ENCODE measurements around the gene SYP.

SYP gene

DNA sequence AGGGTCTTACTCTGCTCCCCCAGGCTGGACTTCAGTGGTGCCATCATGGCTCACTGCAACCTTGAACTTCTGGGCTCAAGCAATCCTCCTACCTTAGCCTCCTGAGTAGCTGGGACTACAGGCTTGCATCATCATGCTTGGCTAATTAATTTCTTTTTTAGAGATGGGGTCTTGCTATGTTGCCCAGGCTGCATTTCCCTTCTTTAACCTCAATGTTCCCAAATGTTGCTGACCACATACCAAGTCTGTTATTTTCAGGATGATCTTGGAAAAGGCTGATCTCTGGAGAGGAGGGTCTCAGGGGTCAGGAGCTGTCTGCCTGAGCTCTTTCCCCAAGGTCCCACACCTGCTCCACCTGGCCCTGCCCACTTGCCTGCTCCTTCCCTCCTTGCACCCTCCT, 20.1 kb upstream of the SYP start:
- no peak for DNase-seq (ENCODE audit: low read depth in 3 of 3)

- DNase-seq (ENCODE audit: low read depth in 3 of 3), result no peak
These were observed 15.1 kb upstream of the SYP start for GRCh38 chrX:49214996-49215526.

DNA sequence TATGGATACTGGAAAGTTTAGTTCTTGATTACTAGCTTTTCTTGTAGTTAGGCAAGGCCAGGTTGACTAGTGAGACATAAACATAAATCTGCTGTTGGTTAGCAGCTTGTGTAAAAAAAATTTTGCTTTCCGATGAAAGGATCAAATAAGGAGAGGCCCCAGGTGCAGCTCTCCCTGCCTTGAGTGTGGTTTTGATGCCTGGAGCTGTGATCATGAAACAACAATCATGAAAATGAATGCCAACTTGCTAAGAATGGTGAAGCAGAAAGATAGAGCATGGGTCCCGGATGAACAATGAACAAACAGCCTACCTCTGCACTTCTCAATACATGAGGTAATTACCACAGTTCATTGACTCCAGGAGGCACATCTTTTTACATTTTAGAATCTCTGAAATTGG, 14.4 kb upstream of the SYP start:
- no peak for DNase-seq (ENCODE audit: low read depth in 3 of 3)

GRCh38 chrX:49212861-49213260, 12.9 kb upstream of the SYP start:
- no peak for DNase-seq (ENCODE audit: low read depth in 3 of 3)

DNA sequence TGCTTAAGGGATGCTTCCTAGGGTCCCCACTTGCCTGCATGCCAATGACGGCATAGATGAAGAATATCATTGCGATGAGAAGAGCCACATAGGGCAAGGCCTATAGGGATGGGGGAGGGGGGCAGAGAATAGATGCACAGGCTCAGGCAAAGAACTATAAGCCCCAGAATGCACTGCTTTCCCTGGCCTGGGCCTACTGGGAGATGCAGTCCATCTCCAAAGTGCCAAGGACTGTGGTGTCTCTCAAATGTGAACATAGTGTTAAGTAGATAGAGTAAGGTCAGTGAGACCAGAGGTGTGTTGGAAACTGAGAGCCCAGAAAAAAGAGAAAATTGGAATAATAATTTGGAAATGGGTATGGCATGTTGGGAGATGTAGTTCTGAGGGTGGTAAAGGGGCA, 12.2 kb upstream of the SYP start:
- no peak for DNase-seq (ENCODE audit: low read depth in 3 of 3)

DNA sequence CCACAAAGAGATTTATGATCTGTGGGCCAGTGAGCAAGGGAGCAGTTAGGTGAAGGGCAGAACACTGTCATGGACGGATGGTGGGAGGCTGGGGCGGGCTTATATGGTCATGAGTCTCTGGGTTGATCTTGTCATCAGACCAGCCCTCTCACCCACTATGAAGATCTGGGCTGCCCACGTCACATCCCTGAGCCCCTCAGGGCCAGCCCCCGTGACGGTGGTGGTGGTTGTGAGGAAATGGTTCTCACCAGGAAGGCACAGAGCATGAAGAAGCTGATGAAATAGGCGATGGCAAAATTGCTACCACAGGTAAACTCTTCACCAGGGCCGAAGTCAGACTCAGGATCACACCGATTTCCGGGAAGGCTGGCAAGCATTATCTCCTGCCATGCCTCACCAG, 11.1 kb upstream of the SYP start:
- no peak for DNase-seq (ENCODE audit: low read depth in 3 of 3)

DNA sequence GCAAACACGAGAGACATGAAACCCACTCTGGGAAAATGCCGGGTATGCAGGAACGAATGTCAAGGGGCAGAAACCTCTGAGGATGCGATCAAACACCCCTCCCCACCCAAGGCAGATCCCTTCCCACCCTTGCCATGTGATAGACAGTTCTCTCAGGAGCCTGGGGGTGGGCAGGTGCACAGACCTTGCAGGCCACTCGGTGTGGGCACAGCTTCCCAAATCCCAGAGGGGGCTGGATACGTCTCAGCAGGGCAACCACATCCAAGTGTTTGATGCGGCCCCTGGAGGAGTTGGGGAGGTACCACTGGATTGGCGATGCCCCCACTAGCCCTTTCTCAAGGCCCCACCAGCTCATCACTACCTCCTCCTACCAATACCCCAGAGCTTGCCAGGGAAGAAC, 10.4 kb upstream of the SYP start:
- DNase-seq (ENCODE audit: low read depth in 3 of 3), result no peak

DNA sequence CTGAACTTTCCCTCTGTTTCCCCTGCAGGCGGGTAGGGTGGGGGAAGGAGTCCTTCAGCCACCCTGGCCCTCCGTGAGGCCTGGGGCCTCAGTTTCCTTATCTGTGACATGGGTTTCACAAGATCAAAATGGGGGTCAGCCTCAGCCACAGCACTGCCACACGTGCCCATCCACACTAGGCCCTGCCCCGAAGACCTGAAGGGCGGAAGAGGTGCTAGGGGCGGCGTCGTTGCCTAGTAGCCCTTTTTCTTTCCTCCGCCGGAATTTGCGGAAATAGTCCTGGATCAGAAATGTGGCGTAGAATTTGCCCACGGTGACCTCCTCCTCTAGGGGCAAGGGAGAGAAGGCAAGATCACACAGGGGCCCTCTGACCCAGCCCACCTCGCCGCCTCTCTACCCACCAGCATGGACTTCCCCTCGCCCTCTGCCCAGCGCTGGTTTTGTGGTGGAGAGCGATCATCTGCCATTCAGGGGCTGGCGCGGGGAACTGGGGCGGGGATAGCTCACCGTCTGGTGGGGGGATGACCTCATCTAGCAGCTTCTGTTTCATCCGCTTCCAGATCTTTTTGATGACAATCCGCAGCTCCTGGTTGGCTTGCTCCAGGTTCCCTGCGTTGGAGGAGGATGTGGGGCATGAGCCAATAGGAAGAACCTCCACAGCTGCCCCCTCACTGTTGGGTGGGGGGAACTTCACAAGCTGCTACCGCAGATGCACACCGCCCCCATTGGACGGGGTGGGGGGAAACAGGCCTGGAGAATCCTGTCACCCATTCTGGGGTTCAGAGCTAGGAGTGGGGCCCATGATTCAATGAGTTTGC, 9.7 kb upstream of the SYP start:
- DNase-seq (ENCODE audit: low read depth in 3 of 3), result no peak

- DNase-seq (ENCODE audit: low read depth in 3 of 3), result no peak
These were observed 8.4 kb upstream of the SYP start for GRCh38 chrX:49208399-49208798.

DNA sequence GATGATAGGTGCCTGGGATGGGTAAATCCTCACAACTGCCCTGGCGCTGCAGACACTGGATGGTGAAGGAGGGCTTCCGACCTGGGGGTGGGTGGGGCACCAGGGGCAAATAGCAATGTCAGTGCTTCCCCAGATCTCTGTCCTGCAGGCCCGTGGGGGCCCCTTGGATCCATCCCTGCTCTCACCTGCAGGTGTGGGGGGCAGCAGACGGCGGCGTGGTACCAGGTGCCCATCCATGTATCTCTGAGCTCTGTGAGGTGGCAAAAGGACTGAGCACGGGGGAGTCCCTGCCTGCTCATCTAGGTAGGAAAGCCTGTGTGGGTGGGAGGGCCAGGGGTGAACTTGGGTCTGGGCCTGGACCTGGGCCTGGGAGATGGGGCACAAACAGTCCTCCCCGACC, 6.5 kb upstream of the SYP start:
- no peak for DNase-seq (ENCODE audit: low read depth in 3 of 3)

DNA sequence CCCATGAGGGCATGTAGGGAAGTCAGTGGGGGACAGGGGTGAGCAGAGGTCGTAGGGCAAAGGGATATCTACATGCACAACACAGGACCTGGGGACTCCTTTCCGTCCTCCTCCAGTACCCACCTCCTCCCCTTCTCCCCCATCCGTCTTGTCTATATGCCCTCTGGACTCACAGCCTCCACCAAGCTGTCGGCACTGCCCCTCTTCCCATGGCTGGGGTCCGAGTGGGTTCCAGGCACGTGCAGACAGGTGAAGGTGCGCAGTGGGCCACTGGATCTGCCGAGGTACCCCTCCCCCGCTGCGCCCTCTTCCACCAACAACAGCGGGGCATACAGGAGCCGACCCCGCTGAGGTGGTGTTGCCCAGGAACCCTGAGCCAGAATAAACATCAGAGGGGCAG, 5.5 kb upstream of the SYP start:
- DNase-seq (ENCODE audit: low read depth in 3 of 3), result no peak

DNA sequence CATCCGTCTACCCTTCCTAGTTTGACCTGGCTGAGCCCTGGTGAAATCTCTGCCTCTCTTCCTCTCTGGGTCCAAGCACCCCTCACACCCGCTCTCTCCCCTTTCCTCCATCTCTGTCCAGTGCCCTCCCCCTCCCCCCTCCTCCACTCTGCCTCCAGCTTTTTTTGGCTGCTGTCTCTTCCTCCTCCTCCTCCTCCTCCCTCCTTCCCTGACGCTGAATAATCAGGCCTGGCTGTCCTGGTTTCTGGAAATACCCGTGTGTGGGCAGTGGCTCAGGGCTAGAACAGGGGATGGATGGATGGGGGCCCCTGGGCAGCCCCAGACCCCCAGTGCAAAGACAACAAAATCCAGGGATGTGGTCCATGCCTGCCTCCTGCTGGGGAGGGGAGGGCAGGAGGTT, 4.7 kb upstream of the SYP start:
- DNase-seq (ENCODE audit: low read depth in 3 of 3), result no peak

DNA sequence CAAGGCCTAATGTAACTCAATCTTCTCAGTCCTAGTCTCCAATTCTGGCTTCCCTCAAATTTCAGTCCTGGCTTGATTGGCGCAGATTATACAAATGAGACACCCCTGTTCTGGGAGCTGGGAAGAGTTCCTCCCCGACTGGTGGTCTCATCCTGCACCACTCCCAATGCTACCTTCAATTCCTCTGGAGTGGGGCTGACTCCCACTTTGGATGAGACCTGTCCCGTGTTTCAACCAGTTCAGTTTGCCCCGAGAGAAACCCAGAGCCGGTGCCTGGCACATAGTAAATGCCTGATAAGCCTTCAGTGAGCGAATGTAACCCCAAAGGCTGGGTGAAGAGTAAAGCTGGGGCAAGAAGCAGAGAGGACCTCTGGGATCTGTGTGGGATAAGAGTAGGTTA, 4.0 kb upstream of the SYP start:
- no peak for DNase-seq (ENCODE audit: low read depth in 3 of 3)

- no peak for DNase-seq (ENCODE audit: low read depth in 3 of 3)
These were observed 3.5 kb upstream of the SYP start for GRCh38 chrX:49203536-49203935.

DNA sequence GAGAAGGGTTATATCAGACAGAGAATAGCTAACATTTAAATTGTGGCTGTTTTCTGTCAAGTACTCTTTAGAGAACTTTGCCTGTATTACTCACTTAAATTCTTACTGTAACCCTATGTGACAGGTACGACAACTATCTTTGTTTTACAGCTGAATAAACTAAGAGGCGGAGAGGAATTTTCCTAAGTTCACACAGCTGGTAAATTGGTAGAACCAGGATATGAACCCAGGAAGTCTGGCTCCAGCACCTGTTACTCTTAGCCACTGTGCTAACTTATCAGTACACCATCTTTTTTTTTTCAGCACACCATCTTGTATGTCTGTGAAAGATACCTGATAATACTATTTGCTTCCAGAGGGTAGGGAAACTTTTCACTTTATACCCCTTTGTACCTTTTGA, 2.0 kb upstream of the SYP start:
- no peak for DNase-seq (ENCODE audit: low read depth in 3 of 3)

DNA sequence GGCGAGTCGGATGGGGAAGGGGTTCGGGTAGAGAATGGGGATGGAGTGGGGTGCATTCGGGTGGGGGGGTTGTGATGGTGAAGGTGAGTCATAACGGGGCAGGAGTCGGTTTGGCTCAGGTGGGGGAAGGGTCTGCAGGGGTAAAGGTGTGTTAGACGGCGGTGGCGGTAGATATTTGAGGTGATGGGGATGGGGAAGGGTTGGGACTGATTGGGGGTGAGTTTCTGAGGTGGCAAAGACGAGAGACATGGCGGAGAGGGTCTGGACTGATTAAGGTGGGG, 738 bp downstream of the SYP start:
- no peak for DNase-seq (ENCODE audit: low read depth in 3 of 3)

GRCh38 chrX:49198540-49199314, 1.3 kb downstream of the SYP start:
- DNase-seq (ENCODE audit: low read depth in 3 of 3), result no peak

DNA sequence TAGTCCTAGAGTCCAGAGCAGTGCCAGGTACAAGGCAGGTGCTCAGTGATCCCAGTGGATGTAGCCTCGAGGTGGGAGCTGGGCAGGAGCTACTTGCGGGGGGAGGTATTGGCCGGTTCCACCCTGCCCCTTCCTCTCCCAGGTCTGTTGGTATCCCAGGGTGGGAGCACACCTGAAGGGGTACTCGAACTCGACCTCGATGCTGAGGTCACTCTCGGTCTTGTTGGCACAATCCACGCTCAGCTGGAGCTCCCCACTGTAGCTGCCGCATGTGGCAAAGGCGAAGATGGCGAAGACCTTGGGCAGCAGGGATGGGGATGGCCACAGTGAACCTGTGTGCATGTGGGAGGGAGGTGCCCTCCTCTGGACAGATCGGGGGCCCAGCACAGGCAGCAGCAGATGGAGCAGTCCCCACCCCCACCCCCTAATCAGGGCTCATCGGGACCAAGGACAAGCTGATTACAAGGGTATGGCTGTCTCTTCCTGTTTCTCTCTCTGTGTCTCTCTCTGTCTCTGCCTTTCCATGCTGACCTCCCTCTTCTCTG, 2.4 kb downstream of the SYP start:
- DNase-seq (ENCODE audit: low read depth in 3 of 3), result no peak

DNA sequence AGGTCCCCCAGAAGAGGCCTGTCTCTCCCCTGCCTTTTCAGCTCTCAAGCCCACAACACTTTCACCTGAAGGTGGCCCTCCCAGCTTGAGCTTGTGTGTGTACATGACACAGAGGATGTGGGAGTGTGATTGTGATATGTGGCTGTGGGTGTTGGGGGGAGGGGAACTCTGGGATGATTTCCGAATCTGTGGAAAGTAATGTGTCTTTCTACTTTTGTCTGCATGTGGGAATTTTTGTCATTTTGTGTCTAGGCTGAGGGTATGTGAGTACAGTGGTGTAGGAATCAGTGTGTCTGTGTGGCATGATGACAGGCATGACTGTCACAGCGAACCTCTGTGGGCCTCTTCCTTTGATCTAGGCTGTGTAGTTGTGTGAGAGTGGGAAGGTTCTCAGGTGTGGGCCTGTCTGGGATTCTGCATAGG, 6.4 kb downstream of the SYP start:
- DNase-seq (ENCODE audit: low read depth in 3 of 3), result no peak

- peak in 1 of 3 experiments; percentile 38 for DNase-seq (ENCODE audit: low read depth in 3 of 3)
These were observed 7.2 kb downstream of the SYP start for GRCh38 chrX:49192722-49193328.

DNA sequence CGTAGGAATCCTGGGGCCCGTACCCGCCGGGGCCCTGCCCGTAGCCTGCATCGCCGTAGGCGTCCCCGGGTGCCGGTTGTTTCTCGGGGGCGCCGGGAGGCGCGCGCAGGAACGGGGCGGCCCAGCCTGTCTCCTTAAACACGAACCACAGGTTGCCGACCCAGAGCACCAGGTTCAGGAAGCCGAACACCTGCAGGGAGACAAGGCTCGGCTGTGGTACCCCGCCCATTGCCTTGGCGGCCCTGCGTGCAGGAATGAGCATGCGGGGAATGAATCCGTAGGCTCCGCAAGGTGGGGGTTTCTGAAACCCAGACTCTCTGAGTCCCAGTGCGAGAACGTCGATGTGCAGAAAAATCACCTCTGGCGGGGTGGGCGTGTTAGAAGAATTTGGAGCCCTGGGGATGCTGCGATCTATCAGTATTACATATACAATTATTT, 8.4 kb downstream of the SYP start:
- DNase-seq (ENCODE audit: low read depth in 3 of 3), result no peak

- DNase-seq (ENCODE audit: low read depth in 3 of 3), result peak; percentile 68 to 77 (median 70)
These were observed 9.0 kb downstream of the SYP start for GRCh38 chrX:49190821-49191573.

All from stimulated activated CD4-positive, alpha-beta T cell treated with anti-CD3 and anti-CD28 coated beads, TNF-alpha, amount 100 ng/mL, for 24 hours (primary cell).